ENCODE data around the gene AP2B1. TPM values are rescaled to one million over a fixed set of nuclear protein-coding genes. Genes with fewer than 3 reads are reported as not detected.

Gene AP2B1
- total and polyA plus RNA-seq, 12 donors, result 23.4 to 167 (median 78.2) TPM

DNA sequence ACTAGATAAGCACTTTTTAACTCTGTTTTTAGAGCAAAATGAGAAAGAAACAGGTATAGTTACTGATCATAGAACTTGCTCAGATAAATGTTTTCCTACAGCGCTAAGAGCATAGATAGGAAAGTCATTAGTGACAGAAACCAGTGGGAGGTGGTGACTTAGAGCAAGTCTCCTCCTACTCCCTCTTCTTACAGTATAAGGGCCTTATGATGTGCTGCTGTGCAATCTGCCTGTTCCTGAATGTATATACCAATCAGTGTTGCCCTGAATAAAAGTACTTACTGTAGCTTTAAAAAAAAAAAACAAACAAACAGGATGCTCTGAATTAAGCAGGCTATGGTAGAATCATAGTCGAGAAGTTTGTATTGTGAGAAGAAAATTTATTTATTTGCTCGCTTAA, 121.0 kb downstream of the AP2B1 start:
- Histone ChIP-seq H3K27me3 (no peaks in the 10 kb centered on the region), H3K9me3 (replicated peaks in 1 of 3) (no peaks in the 10 kb centered on the region), H3K27ac (no peak overlapping the region), H3K4me3 (no peak overlapping the region), H3K4me1 (replicated peaks in 1 of 2) (peaks cover 8 to 13% of the 10 kb centered on the region in 2 donors), H3K36me3 (replicated peaks in 1 of 2) (peaks cover 0 to 17% of the 10 kb centered on the region in 2 donors)
- no peak for DNase-seq
- intact Hi-C loops (cut with DNase I), result no loop called here
- WGBS, 4 donors, result 74 to 88% (median 84%) methylated on average over 3 of the region's 3 CpGs
- TF ChIP-seq, protein P1, sequence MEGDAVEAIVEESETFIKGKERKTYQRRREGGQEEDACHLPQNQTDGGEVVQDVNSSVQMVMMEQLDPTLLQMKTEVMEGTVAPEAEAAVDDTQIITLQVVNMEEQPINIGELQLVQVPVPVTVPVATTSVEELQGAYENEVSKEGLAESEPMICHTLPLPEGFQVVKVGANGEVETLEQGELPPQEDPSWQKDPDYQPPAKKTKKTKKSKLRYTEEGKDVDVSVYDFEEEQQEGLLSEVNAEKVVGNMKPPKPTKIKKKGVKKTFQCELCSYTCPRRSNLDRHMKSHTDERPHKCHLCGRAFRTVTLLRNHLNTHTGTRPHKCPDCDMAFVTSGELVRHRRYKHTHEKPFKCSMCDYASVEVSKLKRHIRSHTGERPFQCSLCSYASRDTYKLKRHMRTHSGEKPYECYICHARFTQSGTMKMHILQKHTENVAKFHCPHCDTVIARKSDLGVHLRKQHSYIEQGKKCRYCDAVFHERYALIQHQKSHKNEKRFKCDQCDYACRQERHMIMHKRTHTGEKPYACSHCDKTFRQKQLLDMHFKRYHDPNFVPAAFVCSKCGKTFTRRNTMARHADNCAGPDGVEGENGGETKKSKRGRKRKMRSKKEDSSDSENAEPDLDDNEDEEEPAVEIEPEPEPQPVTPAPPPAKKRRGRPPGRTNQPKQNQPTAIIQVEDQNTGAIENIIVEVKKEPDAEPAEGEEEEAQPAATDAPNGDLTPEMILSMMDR (IDR thresholded peaks at IDR 0.05), result no peak
- TF ChIP-seq POLR2A (IDR thresholded peaks at IDR 0.05), result no peak

DNA sequence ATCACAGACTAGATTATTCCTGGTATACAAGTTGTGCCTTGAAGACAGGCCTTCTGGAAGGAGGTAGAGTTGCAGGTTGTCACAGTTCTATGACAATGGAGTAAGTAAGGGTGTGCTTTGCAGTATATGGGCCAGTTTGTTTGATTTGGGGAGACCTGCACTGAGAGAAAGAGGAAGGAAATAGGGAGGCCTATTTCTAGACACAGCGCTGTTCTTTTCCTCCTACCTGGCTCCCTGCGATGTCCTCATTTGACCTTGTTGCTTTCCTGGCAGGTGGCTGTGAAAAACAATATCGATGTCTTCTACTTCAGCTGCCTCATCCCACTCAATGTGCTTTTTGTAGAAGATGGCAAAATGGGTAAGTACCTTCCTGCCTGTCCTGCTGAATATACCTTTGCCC, 121.8 kb downstream of the AP2B1 start:
- Histone ChIP-seq H3K27ac (no peak overlapping the region), H3K36me3 (replicated peaks in 1 of 2) (peaks cover 0 to 17% of the 10 kb centered on the region in 2 donors)
- 68 to 92% (median 76%) methylated on average over 3 of the region's 3 CpGs for WGBS, 4 donors

DNA sequence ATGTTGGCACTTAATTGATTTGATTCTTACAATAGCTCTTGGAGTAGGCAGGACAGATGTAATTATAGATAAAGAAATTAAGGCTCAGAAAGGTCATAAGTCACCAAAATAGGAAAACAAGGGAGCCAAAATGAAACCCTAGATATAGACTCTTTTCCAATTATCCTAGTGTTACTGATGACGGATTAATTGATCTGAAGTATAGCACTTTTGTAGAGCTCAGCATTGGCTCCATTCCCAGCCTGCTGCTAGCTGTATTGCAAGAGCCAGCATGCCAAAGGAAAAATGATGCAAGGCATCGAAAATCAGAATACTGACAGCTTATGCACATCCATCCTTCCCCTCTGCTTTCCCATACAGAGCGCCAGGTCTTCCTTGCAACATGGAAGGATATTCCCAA, 122.8 kb downstream of the AP2B1 start:
- Histone ChIP-seq H3K27me3 (no peaks in the 10 kb centered on the region), H3K9me3 (replicated peaks in 1 of 3) (no peaks in the 10 kb centered on the region), H3K4me1 (replicated peaks in 1 of 2) (peaks cover 13 to 22% of the 10 kb centered on the region in 2 donors), H3K4me3 (no peak overlapping the region), H3K36me3 (replicated peaks in 1 of 2) (peaks cover 0 to 17% of the 10 kb centered on the region in 2 donors), H3K27ac (no peak overlapping the region)
- DNase-seq, result peak in 1 of 7 donors; percentile 47
- intact Hi-C loops (cut with DNase I), result no loop called here
- WGBS, 4 donors, result 68 to 86% (median 79%) methylated on average over 3 of the region's 3 CpGs
- TF ChIP-seq POLR2A (IDR thresholded peaks at IDR 0.05), result no peak
- TF ChIP-seq, protein P1 (IDR thresholded peaks at IDR 0.05), result no peak

More for the DNA sequence above, 121.8 kb downstream of the AP2B1 start:
- intact Hi-C loops (cut with DNase I), result no loop called here
- peaks cover 13 to 20% of the 10 kb centered on the region in 2 donors for H3K4me1 ChIP-seq (replicated peaks in 1 of 2)
- H3K9me3 ChIP-seq (replicated peaks in 1 of 3), result no peaks in the 10 kb centered on the region
- no peak for DNase-seq
- TF ChIP-seq POLR2A (IDR thresholded peaks at IDR 0.05), result no peak
- TF ChIP-seq, protein P1 (IDR thresholded peaks at IDR 0.05), result no peak
- no peak overlapping the region for H3K4me3 ChIP-seq
- H3K27me3 ChIP-seq, result no peaks in the 10 kb centered on the region

DNA sequence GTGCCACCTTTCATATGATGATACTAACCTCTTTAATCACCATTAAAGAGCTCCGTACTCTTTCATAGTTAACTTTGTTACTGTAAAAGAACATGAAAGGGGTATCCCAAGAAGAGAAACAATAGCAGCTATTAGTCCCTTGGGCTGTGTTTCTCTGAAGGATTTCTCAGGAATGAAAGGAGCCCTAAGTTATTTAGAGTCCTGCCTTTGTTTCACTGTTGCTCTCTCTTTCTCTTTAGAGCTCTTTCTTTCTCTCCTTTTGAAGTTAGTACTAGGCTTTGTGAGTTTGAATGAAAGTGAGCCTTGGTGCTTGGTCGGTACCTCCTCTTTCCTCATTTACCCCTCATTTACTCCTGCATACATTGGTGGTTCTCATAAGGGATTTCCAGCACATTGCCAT, 123.8 kb downstream of the AP2B1 start:
- 90 to 96% (median 93%) methylated on average over 2 of the region's 2 CpGs for WGBS, 4 donors
- Histone ChIP-seq H3K4me1 (replicated peaks in 1 of 2) (peaks cover 13 to 28% of the 10 kb centered on the region in 2 donors), H3K9me3 (replicated peaks in 1 of 3) (no peaks in the 10 kb centered on the region), H3K27ac (no peak overlapping the region), H3K4me3 (no peak overlapping the region), H3K36me3 (replicated peaks in 1 of 2) (peaks cover 0 to 17% of the 10 kb centered on the region in 2 donors), H3K27me3 (no peaks in the 10 kb centered on the region)
- intact Hi-C loops (cut with DNase I), result no loop called here
- TF ChIP-seq, protein P1 (IDR thresholded peaks at IDR 0.05), result no peak
- TF ChIP-seq POLR2A (IDR thresholded peaks at IDR 0.05), result no peak
- no peak for DNase-seq

All from adrenal gland (tissue), 12 donors.